Gastroesophageal sphincter (tissue), 3 donors: ENCODE results near the gene PI4KA.

ENCODE experiments used
- CTCF ChIP-seq, 4 experiments: fragments of 200-600 bp in 2 of 4; fragments of 450-650 bp in 2 of 4; sonication (generic) in 1 of 4; IDR thresholded peaks; one replicate each; pipeline ENCODE4 v1.5.1; 2017 to 2019; ENCODE audit warnings: antibody characterized with exemption in 4 of 4, mild to moderate bottlenecking in 2 of 4, moderate library complexity in 2 of 4
- POLR2AphosphoS5 ChIP-seq: sonication (generic); formaldehyde crosslinking; IDR thresholded peaks from one replicate; pipeline ENCODE4 v1.6.1; 2017; ENCODE audit warnings: antibody characterized with exemption

- TF ChIP-seq POLR2AphosphoS5 = no peak
- TF ChIP-seq CTCF (IDR thresholded peaks at IDR 0.05) = no peak
These were observed 41.3 kb upstream of the PI4KA start for GRCh38 chr22:20899827-20900423.
